ENCODE results near the gene ZBTB7C.

GRCh38 chr18:48194591-48195181 lies 214.5 kb downstream of the ZBTB7C start:
- no peak for TF ChIP-seq RERE (CRISPR knock-in tag; IDR thresholded peaks at IDR 0.05; ENCODE audit: borderline replicate concordance)
- TF ChIP-seq ELK3 (CRISPR knock-in tag; IDR thresholded peaks at IDR 0.05): no peak
- TF ChIP-seq POLR2A (conservative IDR thresholded peaks at IDR 0.05): no peak
- TF ChIP-seq COPS2 (conservative IDR thresholded peaks at IDR 0.05): no peak
- no peak for TF ChIP-seq HNRNPL (IDR thresholded peaks at IDR 0.05; ENCODE audit: low read depth, low read length)
- TF ChIP-seq EZH2 (IDR thresholded peaks at IDR 0.05; ENCODE audit: borderline replicate concordance, low read depth, low read length): no peak
- no peak for TF ChIP-seq ATF1 (CRISPR knock-in tag; IDR thresholded peaks at IDR 0.05)
- TF ChIP-seq ATF1 (tag; IDR thresholded peaks at IDR 0.05): no peak
- no peak for TF ChIP-seq POLR2AphosphoS5 (IDR thresholded peaks at IDR 0.05; ENCODE audit: control insufficient read depth, insufficient read depth, low read depth, low read length)
- TF ChIP-seq IRF1 (CRISPR knock-in tag; IDR thresholded peaks at IDR 0.05; ENCODE audit: borderline replicate concordance): no peak

Measured in K562 (cell line).